ENCODE measurements around the gene NAGPA.
"Not testable (repeated sequence)": the region's sequence is repeated elsewhere in the genome, so short reads cannot be mapped to it uniquely, and the experiment has no call there.

Gene NAGPA, protein sequence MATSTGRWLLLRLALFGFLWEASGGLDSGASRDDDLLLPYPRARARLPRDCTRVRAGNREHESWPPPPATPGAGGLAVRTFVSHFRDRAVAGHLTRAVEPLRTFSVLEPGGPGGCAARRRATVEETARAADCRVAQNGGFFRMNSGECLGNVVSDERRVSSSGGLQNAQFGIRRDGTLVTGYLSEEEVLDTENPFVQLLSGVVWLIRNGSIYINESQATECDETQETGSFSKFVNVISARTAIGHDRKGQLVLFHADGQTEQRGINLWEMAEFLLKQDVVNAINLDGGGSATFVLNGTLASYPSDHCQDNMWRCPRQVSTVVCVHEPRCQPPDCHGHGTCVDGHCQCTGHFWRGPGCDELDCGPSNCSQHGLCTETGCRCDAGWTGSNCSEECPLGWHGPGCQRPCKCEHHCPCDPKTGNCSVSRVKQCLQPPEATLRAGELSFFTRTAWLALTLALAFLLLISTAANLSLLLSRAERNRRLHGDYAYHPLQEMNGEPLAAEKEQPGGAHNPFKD

DNA sequence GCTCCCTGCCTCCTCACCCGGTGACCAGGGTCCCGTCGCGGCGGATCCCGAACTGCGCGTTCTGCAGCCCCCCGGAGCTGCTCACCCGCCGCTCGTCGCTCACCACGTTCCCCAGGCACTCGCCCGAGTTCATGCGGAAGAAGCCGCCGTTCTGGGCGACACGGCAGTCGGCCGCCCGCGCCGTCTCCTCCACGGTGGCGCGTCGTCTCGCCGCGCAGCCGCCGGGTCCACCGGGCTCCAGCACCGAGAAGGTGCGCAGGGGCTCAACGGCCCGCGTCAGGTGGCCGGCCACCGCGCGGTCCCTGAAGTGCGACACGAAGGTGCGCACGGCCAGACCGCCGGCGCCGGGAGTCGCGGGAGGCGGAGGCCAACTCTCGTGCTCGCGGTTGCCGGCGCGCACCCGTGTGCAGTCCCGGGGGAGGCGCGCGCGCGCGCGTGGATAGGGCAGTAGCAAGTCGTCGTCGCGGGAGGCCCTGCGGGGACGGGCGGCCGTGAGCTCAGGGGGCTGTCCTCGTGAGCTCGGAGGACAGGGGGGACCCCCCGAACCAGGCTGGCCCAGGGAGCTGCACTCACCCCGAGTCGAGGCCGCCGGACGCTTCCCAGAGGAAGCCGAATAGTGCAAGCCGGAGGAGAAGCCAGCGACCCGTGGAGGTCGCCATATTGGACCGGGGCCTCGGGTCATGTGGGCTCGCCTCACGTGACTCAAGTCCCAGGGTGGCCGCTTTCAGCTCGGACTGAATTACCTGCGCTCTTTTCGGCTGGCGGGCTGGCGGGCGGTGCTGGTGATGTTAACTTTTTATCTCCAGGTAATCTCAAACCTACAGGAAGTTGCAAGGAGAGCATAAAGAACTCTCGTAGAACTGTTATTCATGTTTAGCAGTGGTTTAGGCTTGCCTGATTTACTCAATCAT is at the start of gene NAGPA:
NAGPA (minus strand) TSS at position 680 of the 911 bp plus-strand sequence; CDS start at position 659, 21 bp downstream.
- DNase-seq = peak; percentile 47 to 80

GRCh38 chr16:5080996-5081395 is 47.3 kb upstream of the NAGPA start:
- DNase-seq = not testable (repeated sequence)

GRCh38 chr16:5080461-5080860 is 46.7 kb upstream of the NAGPA start:
- DNase-seq = not testable (repeated sequence)

- no peak for DNase-seq
Measured at GRCh38 chr16:5078626-5079025, 44.9 kb upstream of the NAGPA start.

- DNase-seq = no peak
Measured at GRCh38 chr16:5077304-5077703, 43.6 kb upstream of the NAGPA start.

GRCh38 chr16:5075637-5076036 is 41.9 kb upstream of the NAGPA start:
- no peak for DNase-seq

DNA sequence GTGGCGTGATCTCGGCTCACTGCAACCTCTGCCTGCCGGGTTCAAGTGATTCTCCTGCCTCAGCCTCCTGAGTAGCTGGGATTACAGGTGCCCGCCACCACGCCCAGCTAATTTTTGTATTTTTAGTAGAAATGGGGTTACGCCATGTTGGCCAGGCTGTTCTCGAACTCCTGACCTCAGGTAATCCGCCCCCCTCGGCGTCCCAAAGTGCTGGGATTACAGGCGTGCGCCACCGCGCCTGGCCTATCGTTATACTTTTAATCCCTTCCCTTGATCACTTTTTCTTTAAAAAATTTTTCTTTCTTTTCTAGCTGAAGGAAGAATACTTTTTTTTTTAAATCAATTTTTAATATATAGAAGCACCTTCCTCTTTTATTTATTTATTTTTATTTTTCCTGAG is 40.0 kb upstream of the NAGPA start:
- DNase-seq = not testable (repeated sequence)

DNA sequence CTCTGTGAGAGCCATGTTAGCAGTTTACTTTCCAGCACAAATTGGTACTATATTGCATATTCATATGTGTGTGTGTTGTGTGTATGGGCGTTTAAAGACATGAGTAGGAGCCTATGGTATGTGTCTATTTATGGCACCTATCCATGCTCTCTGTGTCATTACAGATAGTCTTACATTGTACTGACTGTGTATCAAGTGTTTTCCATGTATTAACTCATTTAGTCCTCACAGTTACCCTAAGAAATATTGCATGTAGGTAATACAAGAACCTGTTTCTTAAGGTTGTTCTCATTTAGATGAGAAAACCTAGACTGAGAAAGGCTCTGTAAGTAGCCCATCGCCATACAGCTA is 39.5 kb upstream of the NAGPA start:
- DNase-seq = no peak

- DNase-seq = no peak
Measured at GRCh38 chr16:5072334-5073278, 38.9 kb upstream of the NAGPA start.

GRCh38 chr16:5071681-5072333 is 38.1 kb upstream of the NAGPA start, which contains the start of gene ALG1:
Gene ALG1, plus strand, starts transcription at chr16:5071843. Its CDS starts 7 bp downstream, at chr16:5071850.
- DNase-seq = peak; percentile 69 to 82

GRCh38 chr16:5071341-5071680 is 37.6 kb upstream of the NAGPA start:
- DNase-seq = no peak

DNA sequence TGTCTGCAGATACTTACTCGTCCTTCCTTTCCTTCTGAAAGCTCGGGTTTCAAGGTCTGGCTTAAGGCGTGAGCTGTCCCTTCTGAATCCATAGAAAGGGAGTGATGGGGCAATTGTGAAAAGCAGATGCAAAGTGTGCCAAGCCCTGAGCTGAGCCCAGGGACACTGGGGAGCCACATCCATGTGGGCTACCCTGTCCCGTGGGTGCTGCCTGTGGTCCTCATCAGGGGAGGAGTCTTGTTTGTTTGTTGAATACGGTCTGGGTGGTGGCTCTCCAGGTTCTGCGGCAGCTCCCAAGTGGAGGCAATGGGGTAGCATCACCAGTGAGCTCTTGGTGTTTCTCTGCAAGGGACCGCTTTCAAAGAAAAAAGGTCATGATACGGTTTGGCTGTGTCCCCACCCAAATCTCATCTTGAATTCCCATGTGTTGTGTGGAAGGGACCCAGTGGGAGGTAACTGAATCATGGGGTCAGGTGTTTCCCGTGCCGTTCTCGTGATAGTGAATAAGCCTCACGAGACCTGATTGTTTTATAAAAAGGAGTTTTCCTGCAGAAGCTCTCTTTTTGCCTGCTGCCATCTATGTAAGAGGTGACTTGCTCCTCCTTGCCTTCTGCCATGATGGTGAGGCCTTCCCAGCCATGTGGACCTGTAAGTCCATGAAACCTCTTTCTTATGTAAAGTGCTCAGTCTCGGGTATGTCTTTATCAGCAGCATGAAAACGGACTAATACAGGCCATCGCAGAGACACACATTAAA is 36.9 kb upstream of the NAGPA start:
- no peak for DNase-seq

- no peak for DNase-seq
Measured at GRCh38 chr16:5069854-5070253, 36.1 kb upstream of the NAGPA start.

DNA sequence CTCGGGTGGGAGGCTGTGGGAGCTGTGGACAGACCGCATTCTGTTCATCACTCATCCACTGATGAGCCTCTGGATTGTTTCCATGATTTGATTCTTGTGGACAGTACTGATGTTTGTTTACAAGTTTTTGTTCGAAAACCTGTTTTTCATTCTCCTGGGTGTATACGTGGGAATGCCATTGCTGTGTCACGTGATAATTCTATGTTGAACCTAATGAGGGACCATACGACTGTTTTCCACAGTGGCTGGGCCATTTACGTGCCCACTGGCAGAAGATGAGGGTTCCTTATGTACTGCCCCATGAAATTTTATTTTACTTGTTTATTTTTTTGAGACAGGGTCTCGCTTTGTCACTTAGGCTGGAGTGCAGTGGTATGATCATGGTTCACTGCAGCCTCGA is 35.3 kb upstream of the NAGPA start:
- DNase-seq = no peak

DNA sequence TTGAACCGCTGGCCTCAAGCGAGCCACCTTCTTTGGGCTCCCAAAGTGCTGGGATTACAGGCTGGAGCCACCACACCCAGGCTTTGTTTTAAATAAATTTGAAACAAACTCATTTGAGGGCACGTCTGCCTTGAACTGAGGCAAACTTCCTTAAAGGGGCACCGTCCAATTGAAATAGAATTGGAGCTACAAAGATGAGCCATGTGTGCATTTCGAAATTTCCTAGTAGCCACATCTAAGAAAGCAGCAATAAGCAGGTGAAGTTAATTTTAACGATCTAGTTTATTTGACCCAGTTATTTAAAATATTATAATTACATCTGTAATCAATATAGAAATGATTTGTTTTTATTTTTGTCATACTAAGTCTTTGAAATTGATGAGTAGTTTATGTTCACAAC is 32.8 kb upstream of the NAGPA start:
- no peak for DNase-seq

DNA sequence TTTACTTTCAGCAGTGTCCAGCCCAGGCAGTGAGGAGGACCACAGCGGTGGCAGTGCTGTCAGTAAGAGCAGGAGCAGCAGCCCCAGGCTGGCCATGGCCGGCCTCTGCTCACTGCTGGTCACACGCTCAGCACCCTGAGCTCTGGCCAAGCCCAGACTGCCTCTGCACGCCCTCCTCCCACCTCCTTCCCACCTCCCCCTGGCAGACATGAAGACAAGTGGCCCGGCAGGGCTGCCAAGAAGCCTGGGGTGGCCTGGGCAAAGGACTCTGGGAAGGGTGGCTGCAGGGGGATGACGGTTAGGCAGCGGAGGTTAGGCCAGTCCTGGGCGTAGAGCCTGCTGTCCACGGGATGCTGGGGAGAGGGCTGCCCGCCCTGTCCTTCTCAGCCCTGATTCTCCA is 32.1 kb upstream of the NAGPA start, which contains the start of gene C16orf89:
C16orf89 (minus strand) TSS at position 144 of the 400 bp plus-strand sequence; CDS start at position 96, 48 bp downstream.
- DNase-seq = no peak

DNA sequence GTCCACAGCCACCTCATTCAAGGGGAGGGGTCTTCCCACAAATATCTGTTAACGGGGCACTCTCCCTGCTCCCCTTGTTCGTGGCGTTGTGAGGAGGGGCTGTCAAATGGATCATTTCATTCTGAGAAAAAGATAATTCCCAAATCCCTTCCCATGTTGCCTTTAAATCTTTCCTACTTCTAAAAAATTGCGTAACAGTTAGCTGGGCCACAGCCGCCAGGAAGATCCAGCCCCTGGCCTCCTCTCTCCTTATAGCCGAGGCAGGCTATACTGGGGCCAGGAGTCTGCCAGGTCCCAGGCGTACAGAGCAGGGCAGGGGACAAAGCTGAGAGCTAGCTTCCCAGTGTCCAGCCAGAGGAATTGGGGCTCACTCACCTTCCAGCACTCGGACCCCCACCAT is 31.6 kb upstream of the NAGPA start:
- DNase-seq = no peak

DNA sequence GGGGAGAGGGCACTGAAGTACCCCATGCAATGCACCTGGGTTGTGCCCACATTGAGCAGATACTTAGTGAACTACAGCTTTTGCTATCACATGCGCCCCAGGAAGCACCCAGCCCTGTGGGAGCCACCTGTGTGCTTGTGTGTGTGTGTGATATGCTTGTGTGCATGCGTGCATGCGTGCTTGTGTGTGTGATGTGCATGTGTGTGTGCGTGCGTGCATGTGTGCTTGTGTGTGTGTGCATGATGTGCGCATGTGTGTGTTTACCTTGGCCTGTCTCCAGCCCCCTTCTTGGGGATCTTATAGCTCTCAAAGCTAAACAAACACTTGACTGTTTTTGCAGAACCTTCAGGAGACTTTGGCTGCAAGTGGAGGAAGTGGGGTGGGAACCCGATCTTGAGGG is 31.2 kb upstream of the NAGPA start:
- DNase-seq = no peak

DNA sequence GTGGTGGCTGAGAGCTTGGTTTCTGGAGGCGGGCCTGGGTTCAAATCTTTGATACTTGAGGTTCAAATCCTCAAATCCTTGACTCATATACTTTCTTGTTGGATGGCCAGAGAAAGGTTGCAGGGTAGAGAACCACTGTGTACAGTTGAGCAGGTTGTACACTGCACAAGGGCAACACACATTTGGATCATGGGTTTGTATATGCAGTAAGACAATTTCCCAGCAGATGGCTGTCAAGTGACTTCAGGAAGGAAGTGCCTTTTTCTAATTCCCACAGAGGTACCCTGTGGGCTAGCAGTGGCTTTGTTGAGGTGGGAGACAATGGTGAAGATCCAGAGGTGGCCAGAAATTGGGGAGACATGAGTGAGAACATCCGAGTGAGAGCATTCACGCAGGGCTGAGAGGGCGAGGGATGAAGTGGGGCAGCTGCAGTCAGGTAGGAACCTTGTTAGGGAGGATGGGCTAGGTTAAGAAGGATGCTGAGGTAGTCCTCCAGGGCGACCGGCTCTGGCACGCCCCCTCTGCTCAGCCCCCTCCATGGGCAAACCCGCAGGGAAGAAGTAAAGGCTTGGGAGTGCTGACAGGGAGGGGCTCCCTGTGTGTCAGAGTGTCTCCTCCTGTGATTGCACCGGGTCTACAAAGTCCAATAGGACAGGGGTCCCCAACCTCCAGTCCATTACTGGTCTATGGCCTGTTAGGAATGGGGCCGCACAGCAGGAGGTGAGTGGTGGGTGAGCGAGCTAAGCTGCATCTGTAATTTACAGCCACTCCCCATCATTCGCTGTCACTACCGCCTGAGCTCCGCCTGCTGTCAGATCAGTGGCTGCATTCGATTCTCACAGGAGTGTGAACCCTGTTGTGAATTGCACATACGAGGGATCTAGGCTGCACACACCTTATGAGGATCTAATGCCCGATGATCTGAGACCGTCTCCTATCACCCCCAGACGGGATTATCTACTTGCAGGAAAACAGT is 29.3 kb upstream of the NAGPA start:
- DNase-seq = peak in 1 of 2 experiments; percentile 6

- no peak for DNase-seq
Measured at GRCh38 chr16:5062051-5062450, 28.3 kb upstream of the NAGPA start.

Measured in NCI-H524 (cell line).